CD4-positive, alpha-beta T cell treated with Interferon alpha-2 for 1 hour (primary cell): ENCODE data around the gene RANBP3.
"Not testable (repeated sequence)": the region's sequence is repeated elsewhere in the genome, so short reads cannot be mapped to it uniquely, and the experiment has no call there.

Experiments
- DNase-seq, 2 donors: peaks; one replicate each; pipeline ENCODE4 v3.0.0-alpha.2; 2020 to 2022

Gene RANBP3

DNA sequence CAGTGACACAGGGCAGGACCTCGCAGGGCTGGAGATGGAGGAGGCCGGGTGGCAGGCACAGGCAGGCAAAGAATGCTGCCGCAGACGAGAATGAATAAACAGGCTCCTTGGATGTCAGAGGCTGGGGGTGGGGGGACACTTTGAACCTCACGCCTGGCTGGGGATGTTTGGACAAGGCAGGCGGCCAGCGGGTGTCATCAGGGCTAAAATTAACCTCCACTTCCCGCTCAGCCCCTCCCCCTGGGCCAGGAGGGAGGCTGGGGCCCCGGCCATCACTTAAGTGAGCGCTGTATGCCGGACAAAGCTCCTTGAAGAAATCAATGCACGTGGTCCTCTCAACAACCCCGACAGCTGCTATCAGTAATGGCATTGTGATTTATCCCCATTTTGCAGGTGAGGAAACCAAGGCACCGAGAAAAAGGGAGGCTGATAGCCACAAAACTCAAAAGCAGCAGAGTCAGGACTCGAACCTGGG is 97.3 kb downstream of the RANBP3 start:
- no peak for DNase-seq

DNA sequence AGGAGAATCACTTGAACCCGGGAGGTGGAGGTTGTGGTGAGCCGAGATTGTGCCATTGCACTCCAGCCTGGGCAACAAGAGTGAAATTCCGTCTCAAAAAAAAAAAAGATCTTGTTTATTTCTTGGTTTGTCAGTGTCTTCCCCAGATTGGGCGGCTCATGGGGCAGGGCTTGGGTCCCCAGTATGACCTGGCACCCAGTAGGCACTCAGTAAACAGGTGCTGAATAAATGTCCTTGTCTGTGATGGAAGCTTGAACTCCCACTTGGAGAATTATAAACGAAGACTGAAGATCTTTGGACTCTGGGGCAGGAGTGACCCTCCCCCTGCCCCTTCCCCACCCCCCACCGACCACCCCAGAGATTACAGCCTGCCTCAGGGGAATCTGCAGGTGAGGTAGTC is 97.7 kb downstream of the RANBP3 start:
- no peak for DNase-seq

DNA sequence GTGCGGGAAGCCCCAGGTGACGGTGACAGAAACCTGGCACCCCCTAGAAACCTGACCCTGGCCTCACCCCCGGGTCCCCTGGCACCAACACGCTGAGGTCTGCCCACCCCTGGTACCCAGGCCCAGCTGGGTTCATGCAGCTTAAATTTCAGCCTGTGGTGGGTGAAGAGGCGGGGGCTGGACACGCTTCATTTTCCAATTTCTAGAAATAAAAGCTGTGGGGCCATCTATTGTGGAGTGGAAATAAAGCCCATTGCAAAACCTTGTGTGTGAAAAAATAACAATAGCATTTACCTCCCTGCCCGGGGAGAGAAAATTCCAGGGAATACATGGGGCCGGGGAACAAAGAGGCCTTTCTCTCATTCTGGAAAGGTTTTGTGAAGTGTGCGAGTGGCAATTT is 100.1 kb downstream of the RANBP3 start:
- no peak for DNase-seq

DNA sequence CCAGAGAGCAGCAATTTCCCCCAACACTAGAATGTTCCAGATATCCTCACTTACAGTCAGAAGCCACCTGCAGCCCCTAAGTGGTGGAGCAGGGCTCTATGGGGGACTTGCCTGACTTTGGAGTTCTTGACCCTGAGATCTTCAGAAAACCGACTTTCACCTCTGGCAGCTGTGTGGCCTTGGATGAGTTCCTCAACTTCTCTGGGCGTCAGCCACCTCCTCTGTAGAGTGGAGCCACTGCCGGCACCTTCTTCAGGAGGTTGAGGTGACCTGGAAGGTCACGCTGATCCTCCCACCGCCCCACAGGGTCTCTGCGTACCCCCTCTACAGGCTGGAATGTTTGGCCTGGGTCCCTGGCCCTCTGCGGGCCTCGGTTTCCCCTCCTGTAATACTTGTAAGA is 100.5 kb downstream of the RANBP3 start:
- no peak for DNase-seq

DNA sequence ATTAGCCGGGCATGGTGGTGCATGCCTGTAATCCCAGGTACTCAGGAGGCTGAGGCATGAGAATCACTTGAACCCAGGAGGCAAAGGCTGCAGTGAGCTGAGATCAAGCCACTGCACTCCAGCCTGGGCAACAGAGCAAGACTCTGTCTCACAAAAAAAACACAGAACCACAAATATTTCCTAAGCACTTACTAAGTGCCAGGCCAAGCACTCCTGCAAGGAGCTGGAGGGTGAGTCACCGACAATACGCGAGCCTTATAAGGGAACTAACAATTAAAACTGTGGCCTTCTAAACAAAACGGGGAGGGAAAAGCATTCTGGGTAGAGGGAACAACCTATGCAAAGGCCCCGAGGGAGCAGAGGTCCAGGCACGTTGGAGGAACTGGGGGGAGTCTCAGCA is 103.4 kb downstream of the RANBP3 start:
- not testable (repeated sequence) for DNase-seq

DNA sequence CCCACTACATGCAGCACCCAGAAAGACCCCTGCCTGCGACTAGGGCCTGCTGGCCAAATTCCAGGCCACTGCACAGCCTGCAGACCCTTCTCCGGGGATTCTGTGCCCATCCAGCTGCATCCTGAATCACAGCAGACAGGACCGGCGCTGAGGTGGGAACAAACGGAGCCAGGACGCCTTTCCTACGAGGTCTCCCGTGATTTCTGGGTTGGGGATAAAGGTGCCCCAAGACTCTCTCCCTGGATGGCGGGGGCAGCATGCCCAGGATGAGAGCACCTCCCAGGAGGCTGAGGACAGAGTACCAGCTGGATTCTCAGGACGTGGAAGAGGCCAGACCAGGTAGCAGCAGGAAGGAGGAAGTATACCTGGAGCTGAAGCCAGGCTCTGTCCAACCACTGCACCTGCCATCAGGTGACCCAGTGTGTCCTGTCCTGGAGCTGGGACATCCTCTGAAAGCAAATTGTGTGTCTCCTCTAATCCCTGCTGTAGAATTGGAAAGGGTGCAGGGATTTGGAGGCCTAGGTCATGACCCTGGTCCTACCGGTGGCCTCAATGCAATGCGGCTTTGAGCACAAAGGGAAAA is 104.2 kb downstream of the RANBP3 start:
- DNase-seq, result no peak

DNA sequence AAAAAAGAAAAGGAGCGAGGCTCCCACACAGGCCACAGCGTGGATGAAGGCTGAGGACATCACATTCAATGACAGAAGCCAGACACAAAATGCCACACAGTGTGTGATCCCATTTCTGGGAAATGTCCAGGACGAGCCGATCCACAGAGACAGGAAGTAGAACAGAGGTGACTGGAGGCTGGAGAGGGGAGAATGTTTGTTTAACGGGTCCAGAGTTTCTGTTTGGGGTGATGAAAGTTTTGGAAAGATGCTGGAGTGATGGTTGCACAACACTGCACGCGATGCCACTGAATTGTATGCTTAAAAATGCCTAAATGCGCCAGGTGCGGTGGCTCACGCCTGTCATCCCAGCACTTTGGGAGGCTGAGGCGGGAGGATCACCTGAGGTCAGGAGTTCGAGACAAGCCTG is 107.0 kb downstream of the RANBP3 start:
- no peak for DNase-seq

DNA sequence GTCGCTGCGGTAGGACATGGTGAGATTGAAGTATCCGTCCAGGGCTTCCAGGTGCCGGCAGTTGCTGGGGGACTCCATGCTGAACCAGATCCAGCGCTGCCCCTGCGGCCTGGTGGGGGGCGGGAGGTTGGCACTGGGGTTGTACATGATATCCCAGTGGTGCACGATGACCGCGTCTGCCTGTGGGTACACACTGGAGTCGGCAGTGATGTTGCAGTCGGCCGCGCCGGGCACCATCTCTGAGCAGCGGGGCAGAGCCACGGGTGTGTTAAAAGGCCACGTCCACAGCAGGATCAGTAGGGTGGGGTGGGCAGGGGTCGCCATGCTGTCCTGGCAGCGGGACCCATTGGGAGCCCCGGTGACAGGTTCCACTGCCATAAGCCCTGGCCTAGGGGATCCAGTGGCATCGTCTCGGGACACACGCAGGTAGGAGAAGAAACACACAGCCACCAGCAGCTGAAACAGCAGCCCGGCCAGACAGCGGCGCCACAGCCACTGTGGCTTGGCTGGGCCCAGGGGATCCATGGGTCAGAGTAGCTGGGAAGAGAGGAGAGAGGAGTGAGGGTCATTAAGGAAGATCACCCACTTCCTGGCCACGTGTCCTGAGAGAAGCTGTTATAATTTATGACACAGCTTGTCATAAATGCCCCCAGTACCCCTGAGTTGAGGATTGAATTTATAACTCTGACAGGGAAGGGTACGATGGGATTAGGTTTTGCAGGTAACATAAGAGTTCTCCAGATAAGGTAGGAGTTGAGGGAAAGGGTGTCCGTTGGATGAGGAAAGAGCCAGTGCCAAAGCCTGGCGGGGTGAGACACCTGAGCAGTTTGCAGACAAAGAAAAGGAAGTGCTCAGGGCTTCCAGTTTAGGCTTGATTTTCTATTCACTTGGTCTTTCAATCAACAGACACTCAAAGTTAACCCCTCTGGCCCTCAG is 110.5 kb downstream of the RANBP3 start:
- no peak for DNase-seq
